Left cardiac atrium (tissue), 4 donors: ENCODE measurements around the gene SLC9A7. TPM values are rescaled to one million over a fixed set of nuclear protein-coding genes. Genes with fewer than 3 reads are reported as not detected.

Source experiments
- ATAC-seq, 2 donors: fragments of 200-7000 bp; cut with Tn5 transposase; one replicate each; pipeline ENCODE4 v1.9.1; 2020; ENCODE audit warnings: mild to moderate bottlenecking in 2 of 2, moderate library complexity in 2 of 2
- DNase-seq: peaks from one replicate; pipeline ENCODE4 v3.0.0-alpha.2; 2020
- intact Hi-C, 2 donors: fragments of 100-400 bp; cut with DNase I; formaldehyde crosslinking; loops; one replicate each; pipeline versions ENCODE4 v1.14.1 to v1.15.1; 2022 to 2023
- total RNA-seq, 2 donors: library from RNA; stranded (reverse); fragmentation: NEBNext Ultra II Directional; extraction: Animal tissue kit (Norgen Biotek cat#: 25700); gene quantifications; one replicate each; pipeline ENCODE4 v1.2.1, GENCODE V29; 2021
- donor health status: DM: no; HTN: yes; CAD: no.
- donor health status: DM: no; HTN: yes; CAD: no; lungs with severe emphysema.
- donor health status: DM: yes; HTN: yes; CAD: no.
- donor health status: Dilated cardiomyopathy.

Gene SLC9A7
- total RNA-seq, 2 donors from 2014 or later, result 4.0 to 4.8 TPM

- ATAC-seq (peak; percentile 17 to 69), DNase-seq (no peak)
- intact Hi-C loops, result no loop called here
Measured at GRCh38 chrX:46627711-46628419, 131.1 kb downstream of the SLC9A7 start.

DNA sequence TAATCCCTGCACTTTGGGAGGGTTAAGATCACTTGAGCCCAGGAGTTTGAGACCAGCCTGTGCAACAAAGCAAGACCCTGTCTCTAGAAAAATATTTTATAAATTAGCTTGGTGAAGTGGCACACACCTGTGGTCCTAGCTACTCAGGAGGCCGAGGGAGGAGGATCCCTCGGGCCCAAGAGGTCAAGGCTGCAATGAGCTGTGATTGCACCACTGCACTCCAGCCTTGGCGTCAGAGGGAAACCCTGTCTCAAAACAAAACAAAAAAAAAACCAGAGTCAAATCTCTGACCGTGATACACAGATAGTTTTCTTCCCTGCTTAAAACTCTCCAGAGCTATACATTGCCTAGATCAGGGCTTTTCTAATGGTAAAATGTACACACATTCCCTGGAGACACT, 131.9 kb downstream of the SLC9A7 start:
- DNase-seq (no peak), ATAC-seq (no peak)
- intact Hi-C loops, result no loop called here

GRCh38 chrX:46626566-46626965, 132.4 kb downstream of the SLC9A7 start:
- ATAC-seq (peak in 1 of 2 donors; percentile 28), DNase-seq (no peak)
- intact Hi-C loops, result no loop called here

DNA sequence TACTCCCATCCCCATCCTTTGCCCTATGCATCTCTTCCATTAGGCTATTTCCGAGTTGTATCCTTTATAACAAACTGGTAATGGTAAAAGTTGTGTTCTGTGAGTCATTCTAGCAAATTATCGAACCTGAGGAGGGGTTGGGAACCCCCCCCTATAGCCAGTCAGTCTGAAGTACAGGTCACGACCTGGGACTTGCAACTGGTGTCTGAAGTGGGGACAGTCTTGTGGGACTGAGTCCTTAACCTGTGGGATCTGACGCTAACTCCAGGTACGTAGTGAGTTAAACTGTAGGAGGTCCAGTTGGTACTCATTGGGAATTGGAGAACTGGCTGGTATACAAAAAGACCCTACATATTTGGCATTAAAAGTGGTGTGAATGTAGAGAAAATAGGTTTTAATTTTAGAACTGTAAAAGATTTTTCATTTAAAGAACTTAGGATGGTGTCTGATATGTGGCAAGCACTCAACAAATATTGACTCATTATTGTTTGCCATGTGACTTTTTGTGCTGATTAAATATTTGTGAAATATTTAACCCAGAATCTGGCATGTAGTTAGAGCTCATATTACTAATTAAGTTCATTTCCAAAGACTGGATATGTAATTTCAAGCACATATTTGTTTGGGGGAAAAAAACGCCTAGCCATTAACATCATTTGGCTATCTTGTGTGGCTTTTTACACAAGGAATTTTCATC, 134.7 kb downstream of the SLC9A7 start:
- DNase-seq (no peak), ATAC-seq (no peak)
- intact Hi-C loops, result no loop called here

DNA sequence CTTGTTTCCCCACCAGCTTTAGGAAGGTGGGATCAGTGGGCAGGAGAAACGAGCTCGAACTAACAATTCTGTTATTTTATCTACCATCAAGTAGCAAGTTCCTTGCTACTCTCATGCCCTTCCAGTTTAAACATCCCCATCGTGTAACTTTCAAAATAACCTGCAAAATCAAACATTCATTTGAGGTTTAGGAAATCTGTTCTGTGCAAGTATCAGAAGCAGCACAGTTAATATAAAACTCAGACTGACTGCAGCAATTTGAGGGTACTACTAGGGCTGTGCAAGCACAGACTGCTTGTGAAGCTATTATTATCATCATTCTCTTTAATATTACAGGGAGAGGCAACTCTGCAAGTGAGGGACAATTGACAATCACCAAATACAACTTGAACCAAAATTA, 137.3 kb downstream of the SLC9A7 start:
- intact Hi-C loops, result no loop called here
- ATAC-seq, result no peak

GRCh38 chrX:46620505-46620904, 138.4 kb downstream of the SLC9A7 start:
- DNase-seq (no peak), ATAC-seq (no peak)
- intact Hi-C loops, result no loop called here

More for the DNA sequence above, 137.3 kb downstream of the SLC9A7 start:
- no peak for DNase-seq

DNA sequence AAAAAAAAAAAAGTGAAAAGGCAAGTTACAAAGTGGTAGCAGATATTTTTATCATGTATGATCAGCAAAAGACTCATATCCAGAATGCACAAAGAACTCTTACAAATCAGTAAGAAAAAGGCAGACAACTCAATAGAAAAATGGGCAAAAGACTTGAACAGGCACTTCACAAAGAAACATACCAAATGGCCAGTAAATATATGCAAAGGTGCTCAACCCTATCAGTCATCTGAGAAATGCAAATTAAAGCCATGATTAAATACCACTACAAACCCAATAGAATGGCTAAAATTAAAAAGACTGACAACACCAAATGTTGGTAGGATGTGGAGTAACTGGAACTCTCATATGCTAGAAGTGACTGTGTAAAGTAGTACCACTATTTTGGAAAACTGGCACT, 140.0 kb downstream of the SLC9A7 start:
- DNase-seq, result no peak
- ATAC-seq, result no peak
- intact Hi-C loops, result no loop called here

- no peak for ATAC-seq
- intact Hi-C loops, result no loop called here
- no peak for DNase-seq
Measured at GRCh38 chrX:46617906-46618305, 141.0 kb downstream of the SLC9A7 start.

DNA sequence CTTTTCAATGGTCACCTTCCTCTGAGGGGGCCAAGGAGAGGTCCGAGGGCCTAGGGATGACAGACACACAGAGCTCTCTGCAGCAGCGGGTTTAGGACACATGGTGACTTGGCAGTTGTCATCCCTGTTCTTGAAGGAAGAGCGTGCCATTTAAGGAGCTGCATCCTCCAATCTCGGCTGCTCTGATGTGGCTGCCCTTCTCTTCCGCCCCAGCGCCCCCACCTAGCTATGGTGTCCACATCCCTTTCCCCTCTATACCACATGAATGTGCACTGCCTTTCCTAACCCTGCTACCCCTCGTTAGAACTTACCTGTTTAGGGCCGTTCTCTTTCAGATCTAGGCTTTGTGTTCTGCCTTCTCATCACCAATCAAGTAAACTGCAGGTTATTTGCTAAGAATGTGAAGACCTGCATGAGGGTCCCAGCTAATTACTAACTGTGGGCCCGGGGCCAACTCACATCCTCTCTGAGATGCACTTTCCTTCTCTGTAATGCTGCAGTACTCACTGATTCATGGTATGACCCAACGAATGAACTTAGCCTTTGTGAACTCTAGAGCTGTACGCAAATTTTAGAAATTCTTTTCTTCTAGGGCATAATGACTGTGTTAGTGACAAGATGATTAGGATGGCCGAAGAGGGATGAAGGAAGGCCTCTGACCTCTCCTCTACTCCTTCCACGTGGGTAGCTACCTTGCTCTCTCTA, 147.1 kb downstream of the SLC9A7 start:
- ATAC-seq (no peak), DNase-seq (no peak)
- intact Hi-C loops, result no loop called here

DNA sequence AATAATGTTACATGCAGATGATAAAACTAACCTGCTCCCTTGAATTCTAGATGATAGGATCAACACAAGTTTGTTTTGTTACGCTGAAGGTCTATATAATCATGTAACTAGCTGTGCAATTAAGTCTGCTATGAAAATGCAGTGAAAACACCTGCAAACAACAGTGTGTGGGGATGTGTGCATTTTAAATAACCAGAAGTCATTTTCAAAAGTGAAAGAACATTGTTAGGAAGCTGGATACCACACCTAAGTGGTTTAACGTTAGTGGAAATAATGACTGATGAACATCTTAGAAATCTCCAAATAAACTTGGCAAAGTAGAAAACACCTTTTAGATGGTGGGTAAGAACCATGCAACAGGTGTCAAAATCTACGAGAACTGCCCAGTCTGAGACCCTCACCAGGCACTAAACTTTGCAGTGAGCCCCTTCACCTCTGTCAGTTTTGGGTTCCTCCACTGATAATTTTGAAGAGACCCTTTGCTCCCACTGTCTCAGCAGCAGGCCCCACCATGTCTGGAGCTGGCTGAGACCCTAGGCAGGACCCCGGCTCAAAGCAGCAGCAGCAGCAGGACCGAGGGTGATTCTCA, 148.8 kb downstream of the SLC9A7 start:
- intact Hi-C loops, result no loop called here
- no peak for ATAC-seq
- DNase-seq, result no peak

- DNase-seq (no peak), ATAC-seq (no peak)
- intact Hi-C loops, result no loop called here
Measured at GRCh38 chrX:46607916-46608315, 151.0 kb downstream of the SLC9A7 start.

DNA sequence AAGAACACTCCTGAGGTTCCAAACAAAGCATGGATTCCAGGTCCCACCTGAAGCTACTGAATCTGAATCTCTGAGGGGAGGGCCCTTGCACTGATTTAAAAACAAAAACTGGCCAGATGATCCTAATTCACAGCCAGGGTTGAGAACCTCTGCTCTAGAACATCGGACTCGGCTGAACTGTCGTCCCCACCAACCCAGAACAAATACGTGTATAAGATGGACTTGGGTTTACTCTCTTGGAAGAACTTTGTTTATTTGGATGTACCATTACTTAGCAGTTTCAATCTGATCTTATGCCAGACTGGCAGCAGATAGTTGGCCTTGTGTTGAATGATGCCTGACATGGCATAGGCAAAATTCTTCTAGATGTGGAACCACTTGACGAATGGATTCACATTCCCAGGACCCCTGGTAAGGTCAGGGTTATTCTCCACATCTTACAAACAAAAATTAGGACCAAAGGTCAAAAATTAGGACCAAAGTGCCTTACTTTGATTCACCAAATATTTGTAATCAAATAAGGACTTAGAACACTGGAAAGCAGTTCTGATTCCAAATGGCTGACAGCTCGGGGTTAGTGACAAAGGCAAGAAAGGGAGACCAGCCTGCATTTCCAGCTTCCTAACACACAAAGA, 156.3 kb downstream of the SLC9A7 start:
- no peak for ATAC-seq
- intact Hi-C loops, result no loop called here
- DNase-seq, result no peak

- no peak for DNase-seq
- ATAC-seq, result peak; percentile 56 to 88
- intact Hi-C loops, result no loop called here
Measured at GRCh38 chrX:46601283-46601682, 157.6 kb downstream of the SLC9A7 start.

GRCh38 chrX:46599051-46599560, 159.8 kb downstream of the SLC9A7 start:
- intact Hi-C loops, result no loop called here
- DNase-seq, result no peak
- ATAC-seq, result peak in 1 of 2 donors; percentile 51

- ATAC-seq (no peak), DNase-seq (no peak)
- intact Hi-C loops, result no loop called here
Measured at GRCh38 chrX:46597771-46598170, 161.1 kb downstream of the SLC9A7 start.

GRCh38 chrX:46597208-46597607, 161.7 kb downstream of the SLC9A7 start:
- no peak for ATAC-seq
- intact Hi-C loops, result no loop called here
- no peak for DNase-seq

- no peak for ATAC-seq
- intact Hi-C loops, result no loop called here
- no peak for DNase-seq
Measured at GRCh38 chrX:46595084-46595483, 163.8 kb downstream of the SLC9A7 start.

DNA sequence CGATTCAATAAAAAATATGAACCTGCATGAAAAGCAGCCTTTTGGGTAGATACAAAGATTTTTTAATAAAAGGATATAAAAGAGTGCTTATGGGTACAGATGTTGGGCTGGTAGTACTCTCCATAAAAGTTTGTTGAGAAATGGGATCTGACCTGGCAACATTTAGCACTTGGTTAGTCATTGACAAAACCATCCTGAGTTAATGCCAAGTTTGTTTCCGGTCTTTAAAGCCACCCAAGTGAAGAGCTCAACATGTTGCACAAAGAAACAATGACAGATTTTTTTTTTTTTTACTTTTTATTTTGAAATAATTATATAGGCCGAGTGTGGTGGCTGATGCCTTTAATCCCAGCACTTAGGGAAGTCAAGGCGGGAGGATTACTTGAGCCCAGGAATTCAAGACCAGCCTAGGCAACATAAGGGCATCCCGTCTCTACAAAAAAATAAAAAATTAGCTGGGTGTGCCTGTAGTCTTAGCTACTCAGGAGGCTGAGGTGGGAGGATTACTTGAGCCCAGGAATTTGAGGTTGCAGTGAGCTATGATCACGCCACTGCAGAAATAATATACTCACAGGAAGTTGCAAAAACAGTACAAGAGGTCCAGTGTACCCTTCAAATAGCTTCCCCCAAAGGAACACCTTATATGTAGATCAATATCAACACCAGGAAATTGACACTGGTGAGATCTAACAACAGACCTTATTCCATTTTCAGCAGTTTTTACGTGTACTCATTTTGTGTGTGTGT, 168.8 kb downstream of the SLC9A7 start:
- no peak for DNase-seq
- no peak for ATAC-seq
- intact Hi-C loops, result no loop called here

DNA sequence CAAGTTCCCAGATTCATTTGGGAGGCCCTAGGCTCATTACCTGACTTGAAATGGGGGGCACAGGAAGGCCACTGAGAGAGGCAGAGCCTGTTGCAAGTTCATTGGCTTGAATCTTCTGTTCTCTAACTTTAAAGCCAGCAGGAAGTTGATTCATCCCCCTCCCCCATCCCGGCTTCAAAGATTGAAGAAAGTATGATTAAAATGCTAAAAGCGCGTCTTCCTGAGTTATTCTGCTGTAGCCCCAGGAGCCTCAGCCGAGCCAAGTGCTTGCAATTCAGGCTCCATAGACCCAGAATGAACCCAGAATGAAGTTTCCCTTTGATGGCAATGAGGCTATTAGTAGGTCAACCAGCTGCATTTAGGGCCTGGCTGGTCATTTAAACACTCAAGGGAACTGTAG, 170.7 kb downstream of the SLC9A7 start:
- ATAC-seq (peak; percentile 70 to 71), DNase-seq (peak; percentile 55)
- intact Hi-C loops, result no loop called here
